Stimulated activated effector memory CD8-positive, alpha-beta T cell treated with anti-CD3 and anti-CD28 coated beads, Interleukin-12 subunit alpha, Interleukin-12 subunit beta, amount 100 ng/mL, for 72 hours (primary cell): ENCODE measurements around the gene RNF183.

ENCODE experiments used
- ATAC-seq: fragments of 150-1000 bp; cut with Tn5 transposase; 2 replicates; pipeline ENCODE4 v1.10.0; 2021
- DNase-seq, 2 donors: peaks; one replicate each; pipeline ENCODE4 v3.0.0; 2021 to 2022; ENCODE audit warnings: low spot score in 2 of 2
- H3K27ac Mint-ChIP-seq: one replicate; pipeline ENCODE4 v1.8.0; 2022; ENCODE audit warnings: mild to moderate bottlenecking, mixed read lengths
- H3K36me3 Mint-ChIP-seq: one replicate; pipeline ENCODE4 v1.8.0; 2022; ENCODE audit warnings: mild to moderate bottlenecking, mixed read lengths
- H3K4me1 Mint-ChIP-seq: one replicate; pipeline ENCODE4 v1.8.0; 2022; ENCODE audit warnings: mixed read lengths
- H3K4me3 Mint-ChIP-seq: one replicate; pipeline ENCODE4 v1.8.0; 2022; ENCODE audit warnings: mild to moderate bottlenecking, mixed read lengths
- H3K9me3 Mint-ChIP-seq: one replicate; pipeline ENCODE4 v1.8.0; 2022; ENCODE audit warnings: mixed read lengths

The RNF183 gene, protein sequence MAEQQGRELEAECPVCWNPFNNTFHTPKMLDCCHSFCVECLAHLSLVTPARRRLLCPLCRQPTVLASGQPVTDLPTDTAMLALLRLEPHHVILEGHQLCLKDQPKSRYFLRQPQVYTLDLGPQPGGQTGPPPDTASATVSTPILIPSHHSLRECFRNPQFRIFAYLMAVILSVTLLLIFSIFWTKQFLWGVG

DNA sequence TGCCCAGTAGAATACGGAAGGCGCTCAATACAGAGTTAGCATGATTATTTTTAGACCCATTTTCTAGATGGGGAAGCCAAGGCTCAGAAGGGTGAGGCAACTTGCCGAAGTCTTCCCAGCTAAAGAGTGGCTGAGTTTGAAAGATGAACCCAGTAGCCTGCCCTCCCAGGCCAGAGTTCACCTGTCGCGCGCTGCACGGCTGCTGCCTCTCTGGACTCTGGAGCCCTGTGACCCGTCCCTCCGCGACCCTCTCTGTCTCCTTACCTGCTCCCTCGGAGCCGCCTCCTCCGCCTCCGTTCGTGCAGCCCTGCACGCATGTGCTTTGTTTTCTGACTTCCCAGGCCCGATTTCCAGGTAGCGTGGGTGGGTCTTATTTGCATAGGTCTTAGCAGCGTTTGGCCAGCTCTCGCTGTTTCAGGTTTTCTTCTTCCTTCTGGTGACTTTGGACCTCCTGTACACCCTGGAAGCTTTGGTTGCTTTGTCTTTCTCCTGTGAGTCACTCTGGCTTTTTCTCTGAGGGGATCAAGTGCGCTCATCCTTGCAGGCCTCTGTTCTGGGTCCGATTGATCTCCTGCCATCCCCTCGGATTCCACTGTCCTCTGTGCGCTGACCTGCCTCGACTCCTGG, at the start of gene RNF183:
Gene RNF183, minus strand, starts transcription at position 585 of the 627 bp plus-strand sequence. CDS start 5,192 bp downstream, outside the sequence.
- Mint-ChIP-seq H3K9me3 (no peaks in the 10 kb centered on the region), H3K4me3 (no peak within 1 kb of the TSS), H3K4me1 (no peaks in the 10 kb centered on the region), H3K36me3 (no peaks in the 10 kb centered on the region), H3K27ac (no peak within 1 kb of the TSS)
- ATAC-seq (no peak), DNase-seq (no peak)

DNA sequence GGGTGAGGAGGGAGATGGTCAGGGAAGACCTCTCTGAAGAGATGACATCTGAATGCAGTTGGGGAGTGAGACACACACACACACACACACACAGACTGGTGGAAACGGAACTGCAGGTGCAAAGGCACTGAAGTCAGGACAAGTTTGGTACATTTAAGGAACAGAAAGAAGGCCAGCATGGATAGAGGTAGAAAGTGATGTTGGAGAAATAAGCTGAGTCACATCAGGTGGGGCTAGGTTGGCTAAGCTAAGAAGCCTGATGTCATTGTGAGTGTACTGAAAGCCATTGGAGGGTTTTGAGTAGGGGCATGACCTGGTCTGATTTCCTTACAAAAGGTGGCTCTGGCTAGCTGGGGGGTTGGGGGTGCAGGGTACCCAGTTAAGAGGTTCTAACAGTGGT, 49.2 kb upstream of the RNF183 start:
- DNase-seq (no peak), ATAC-seq (no peak)
- Mint-ChIP-seq H3K4me3 (no peak overlapping the region), H3K9me3 (no peaks in the 10 kb centered on the region), H3K36me3 (no peaks in the 10 kb centered on the region), H3K27ac (no peak overlapping the region), H3K4me1 (peaks cover 25% of the 10 kb centered on the region)

DNA sequence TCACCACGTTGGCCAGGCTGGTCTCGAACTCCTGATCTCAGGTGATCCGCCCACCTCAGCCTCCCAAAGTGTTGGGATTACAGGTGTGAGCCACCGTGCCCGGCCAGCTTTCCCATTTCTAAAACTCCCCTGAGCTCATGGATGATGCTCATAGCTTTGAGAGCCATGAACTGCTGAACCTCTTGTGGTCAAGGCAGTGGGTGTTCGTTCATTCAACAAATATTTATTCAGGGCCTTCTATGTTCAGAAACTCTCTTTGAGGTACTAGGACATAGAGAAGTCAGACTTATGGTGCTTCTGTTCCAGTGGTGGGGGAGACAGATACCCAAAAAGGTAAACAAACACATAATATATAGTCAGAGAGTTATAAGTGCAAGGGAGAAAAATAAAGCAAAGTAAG, 48.8 kb upstream of the RNF183 start:
- Mint-ChIP-seq H3K9me3 (no peaks in the 10 kb centered on the region), H3K27ac (no peak overlapping the region), H3K4me1 (peaks cover 25% of the 10 kb centered on the region), H3K36me3 (no peaks in the 10 kb centered on the region), H3K4me3 (no peak overlapping the region)
- DNase-seq = no peak
- no peak for ATAC-seq

DNA sequence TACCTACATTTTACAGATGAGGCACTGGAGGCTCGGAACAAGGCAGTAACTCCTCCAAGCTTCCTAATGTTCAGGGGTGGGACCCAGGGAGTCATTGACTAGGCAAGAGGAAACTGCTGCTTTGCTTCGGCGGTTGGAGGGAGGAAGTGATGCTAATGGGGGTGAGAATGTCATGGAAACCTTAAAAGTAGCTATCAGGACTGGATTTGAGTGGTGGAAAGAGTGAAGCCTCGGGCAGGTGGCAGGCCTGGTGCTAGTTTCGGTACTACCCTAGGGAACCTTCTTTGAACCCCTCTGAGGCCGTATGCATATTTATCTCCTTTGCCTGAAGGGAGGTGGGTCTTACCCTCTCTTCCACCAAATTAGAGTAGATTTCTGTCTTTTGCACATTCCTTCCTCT, 47.8 kb upstream of the RNF183 start:
- DNase-seq = no peak
- H3K27ac Mint-ChIP-seq = peak overlapping the region; percentile 0
- peaks cover 26% of the 10 kb centered on the region for H3K4me1 Mint-ChIP-seq
- peak; percentile 52 for ATAC-seq
- H3K36me3 Mint-ChIP-seq = no peaks in the 10 kb centered on the region
- H3K4me3 Mint-ChIP-seq = peak overlapping the region; percentile 77
- H3K9me3 Mint-ChIP-seq = no peaks in the 10 kb centered on the region

DNA sequence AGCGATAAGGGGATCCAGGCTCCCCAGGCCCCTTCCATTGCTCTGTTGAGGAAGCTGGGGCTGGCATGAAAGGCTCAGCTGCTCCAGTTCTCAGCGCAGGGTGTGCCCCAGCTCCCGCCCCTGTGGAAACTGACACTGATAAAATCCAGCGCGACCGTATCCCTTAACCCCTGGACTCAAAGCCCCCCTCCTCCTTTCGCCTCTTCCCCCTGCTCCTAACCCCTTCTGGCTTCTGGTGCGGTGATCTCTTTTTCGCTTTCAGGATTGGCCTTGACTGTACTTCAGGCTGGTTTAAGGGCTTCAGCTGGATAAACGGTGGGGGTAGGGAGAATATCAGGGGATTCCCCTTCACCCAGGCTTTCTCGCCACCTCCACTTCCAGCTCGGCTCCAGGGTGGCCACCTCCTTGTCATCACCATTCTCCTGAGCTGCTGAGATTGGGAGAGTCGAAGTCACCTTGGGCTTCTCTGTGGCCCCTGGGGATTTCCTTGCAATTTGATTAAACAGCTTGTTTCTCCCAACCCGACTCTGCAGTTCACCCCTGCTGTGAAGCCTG, 47.0 kb upstream of the RNF183 start:
- no peaks in the 10 kb centered on the region for H3K9me3 Mint-ChIP-seq
- peaks cover 33% of the 10 kb centered on the region for H3K4me1 Mint-ChIP-seq
- peak overlapping the region; percentile 77 for H3K4me3 Mint-ChIP-seq
- no peak for DNase-seq
- peak; percentile 6 for ATAC-seq
- H3K36me3 Mint-ChIP-seq = no peaks in the 10 kb centered on the region
- H3K27ac Mint-ChIP-seq = peak overlapping the region; percentile 0

DNA sequence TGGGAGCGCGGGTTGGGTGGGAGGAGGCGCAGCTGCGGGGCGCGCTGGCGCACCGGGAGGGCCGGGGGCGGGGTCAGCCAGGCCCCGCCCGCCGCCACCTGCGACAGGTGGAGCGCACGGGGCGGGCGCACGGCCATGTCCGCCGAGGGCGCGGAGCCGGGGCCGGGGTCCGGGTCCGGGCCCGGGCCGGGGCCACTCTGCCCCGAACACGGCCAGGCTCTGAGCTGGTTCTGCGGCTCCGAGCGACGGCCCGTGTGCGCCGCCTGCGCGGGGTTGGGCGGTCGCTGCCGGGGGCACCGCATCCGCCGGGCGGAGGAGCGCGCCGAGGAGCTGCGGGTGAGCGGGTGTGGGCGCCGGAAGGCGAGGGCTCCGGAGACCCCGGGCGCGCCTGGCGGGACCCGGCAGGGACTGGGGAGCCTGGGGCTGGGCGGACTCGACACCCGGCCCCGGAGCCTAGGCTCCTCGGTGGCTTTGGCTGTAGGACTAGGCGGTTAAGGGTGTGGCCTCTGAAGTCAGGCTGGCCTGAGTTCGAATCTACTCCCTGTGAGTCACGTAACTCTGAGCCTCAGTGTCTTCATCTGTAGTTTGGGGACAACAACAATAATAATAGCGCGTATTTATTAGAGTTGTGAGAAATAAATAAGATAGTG, 46.4 kb upstream of the RNF183 start, which contains the start of gene BSPRY:
Gene BSPRY, plus strand, starts transcription at position 97 of the 650 bp plus-strand sequence. Its CDS starts 39 bp downstream, at position 136.
- H3K4me1 Mint-ChIP-seq = peaks cover 33% of the 10 kb centered on the region
- H3K9me3 Mint-ChIP-seq = no peaks in the 10 kb centered on the region
- peak within 1 kb of the TSS; percentile 77 for H3K4me3 Mint-ChIP-seq
- ATAC-seq = peak; percentile 70
- H3K27ac Mint-ChIP-seq = peak within 1 kb of the TSS; percentile 0
- H3K36me3 Mint-ChIP-seq = no peaks in the 10 kb centered on the region
- peak; percentile 27 to 66 for DNase-seq

DNA sequence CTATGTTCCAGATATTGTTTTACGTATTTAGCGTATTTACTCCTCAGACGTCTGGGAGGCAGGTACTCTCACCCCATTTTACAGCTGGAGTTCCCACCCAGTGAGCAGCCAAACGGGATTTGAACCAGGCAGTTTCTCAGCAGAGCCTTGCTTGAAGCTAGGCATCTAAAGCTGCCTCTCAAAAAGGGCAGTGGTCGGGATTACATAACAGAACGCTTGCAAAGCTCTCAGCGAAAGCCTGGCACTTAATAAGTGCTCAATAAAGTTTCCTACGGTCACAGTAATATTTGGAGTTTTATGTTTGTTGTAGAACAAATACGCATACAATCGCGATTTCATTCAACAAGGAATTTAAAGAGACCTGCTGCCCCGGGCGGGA, 45.9 kb upstream of the RNF183 start:
- no peaks in the 10 kb centered on the region for H3K36me3 Mint-ChIP-seq
- no peaks in the 10 kb centered on the region for H3K9me3 Mint-ChIP-seq
- ATAC-seq (no peak), DNase-seq (no peak)
- peaks cover 33% of the 10 kb centered on the region for H3K4me1 Mint-ChIP-seq
- no peak overlapping the region for H3K27ac Mint-ChIP-seq
- peak overlapping the region; percentile 77 for H3K4me3 Mint-ChIP-seq

DNA sequence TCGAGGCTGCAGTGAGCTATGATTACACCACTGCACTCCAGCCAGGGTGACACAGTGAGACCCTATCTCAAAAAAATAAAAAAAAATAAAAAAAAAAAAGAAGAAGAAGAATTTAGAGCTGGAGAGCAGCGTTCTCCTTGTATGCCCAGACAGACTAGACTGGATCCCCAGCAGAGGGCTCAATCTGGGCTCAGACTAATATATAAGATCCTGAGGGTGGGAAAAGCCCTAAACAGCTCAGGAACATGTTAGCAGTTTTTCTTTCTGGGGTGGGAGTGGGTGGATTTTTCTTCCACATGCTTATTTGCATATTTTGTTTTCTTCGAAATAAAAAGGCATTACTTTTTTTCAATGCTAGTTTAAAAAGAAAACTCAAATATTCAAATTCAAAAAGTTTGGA, 45.3 kb upstream of the RNF183 start:
- DNase-seq (no peak), ATAC-seq (no peak)
- Mint-ChIP-seq H3K36me3 (no peaks in the 10 kb centered on the region), H3K4me1 (peaks cover 33% of the 10 kb centered on the region), H3K27ac (no peak overlapping the region), H3K9me3 (no peaks in the 10 kb centered on the region), H3K4me3 (peak overlapping the region; percentile 13)

DNA sequence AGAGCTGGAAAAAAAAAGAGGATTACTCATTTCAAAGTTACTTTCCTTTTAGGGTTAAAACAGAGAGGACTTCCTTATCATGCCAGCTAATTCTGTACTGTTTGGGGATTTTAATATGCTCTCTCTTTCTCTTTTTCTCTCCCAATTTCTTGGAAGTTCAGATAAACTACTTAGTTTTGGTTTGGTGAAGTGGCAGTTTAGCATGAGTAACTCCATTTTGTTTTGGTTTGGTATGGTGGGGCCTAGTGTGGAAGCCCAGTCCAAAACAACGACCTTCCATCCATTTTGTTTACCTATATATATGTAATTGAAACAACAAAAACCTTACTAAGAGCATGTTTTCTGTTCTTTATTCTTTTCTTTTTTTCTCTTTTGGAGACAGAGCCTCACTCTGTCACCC, 42.5 kb upstream of the RNF183 start:
- Mint-ChIP-seq H3K4me1 (peaks cover 24% of the 10 kb centered on the region), H3K27ac (no peak overlapping the region), H3K36me3 (no peaks in the 10 kb centered on the region), H3K9me3 (no peaks in the 10 kb centered on the region), H3K4me3 (no peak overlapping the region)
- no peak for ATAC-seq
- DNase-seq = no peak

DNA sequence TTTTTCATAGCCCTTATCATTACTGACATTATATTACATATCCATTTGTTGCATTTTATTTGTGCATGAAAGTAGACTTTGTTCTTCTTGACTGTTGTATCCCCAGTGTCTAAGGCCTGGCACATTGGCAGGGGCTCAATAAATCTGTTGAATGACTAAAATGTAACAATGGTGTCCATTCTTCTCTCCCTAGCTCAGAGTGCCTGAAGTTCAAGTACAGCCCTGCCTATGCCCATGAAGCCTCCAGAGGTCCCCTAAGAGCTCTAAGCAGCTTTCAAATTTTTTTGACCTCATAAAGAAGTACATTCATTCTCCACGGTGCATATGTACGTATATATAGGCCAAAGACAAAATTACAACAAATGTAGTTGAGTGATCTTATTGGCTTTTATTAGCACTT, 42.0 kb upstream of the RNF183 start:
- no peaks in the 10 kb centered on the region for H3K36me3 Mint-ChIP-seq
- ATAC-seq = no peak
- H3K9me3 Mint-ChIP-seq = no peaks in the 10 kb centered on the region
- DNase-seq = no peak
- H3K4me1 Mint-ChIP-seq = peaks cover 24% of the 10 kb centered on the region
- no peak overlapping the region for H3K4me3 Mint-ChIP-seq
- H3K27ac Mint-ChIP-seq = no peak overlapping the region

DNA sequence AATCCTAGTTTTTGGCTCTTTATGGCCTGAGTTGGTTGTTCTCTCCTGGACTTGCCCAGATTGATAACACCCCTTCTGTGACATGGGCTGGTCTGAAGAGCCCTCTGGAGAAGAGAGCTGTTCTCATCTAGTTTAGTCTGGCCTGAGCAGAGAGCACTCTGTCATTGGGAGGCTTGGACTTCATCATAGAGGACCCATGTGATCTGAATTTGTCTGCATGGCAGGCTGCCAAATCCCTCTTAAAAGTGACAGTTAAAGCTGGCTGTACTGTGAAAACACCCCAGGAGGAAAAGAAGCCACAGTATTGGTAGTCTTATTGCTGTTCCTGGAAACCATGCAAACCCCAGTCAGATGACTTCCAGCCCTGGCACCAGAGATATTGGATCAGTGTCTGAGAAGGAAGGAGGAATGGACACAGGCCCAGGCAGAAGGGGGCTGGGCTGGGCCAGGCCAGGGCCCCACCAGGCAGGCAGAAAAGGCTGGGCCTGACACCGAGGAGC, 40.6 kb upstream of the RNF183 start:
- Mint-ChIP-seq H3K27ac (no peak overlapping the region), H3K4me1 (peaks cover 32% of the 10 kb centered on the region), H3K4me3 (no peak overlapping the region), H3K36me3 (no peaks in the 10 kb centered on the region), H3K9me3 (no peaks in the 10 kb centered on the region)
- ATAC-seq (no peak), DNase-seq (no peak)

DNA sequence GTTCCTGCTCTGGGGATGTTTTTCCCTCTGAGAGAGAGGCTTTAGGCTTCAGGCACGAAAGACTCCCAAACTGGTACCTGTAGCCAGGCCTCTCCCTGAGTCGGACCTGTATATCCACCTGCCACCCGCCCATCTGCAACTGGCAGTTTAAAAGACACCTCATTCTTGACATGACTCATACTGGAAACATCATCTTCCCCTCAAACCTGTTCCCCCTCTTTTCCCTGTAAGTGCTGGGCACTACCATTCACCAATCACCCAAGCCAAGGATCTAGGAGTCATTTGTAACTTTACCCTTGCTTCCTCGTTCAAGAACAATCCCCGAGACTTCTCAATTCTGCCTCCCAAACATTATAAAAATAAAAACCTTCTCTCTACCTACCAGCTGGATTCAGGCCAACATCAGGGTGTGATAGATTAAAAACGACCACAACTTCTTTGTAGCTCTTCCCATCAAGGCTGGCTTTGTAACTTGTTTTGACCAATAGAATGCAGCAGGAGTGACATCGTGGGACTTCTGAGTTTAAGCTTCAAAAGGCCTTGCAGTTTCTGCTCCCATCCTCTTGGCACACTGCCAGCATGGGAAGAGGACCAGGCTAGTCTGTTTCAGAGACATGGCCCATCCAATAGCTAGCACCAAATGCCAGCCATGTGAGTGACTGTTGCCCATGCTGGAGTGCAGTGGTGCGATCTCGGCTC, 38.7 kb upstream of the RNF183 start:
- ATAC-seq = no peak
- peak overlapping the region; percentile 77 for H3K4me3 Mint-ChIP-seq
- H3K27ac Mint-ChIP-seq = no peak overlapping the region
- H3K4me1 Mint-ChIP-seq = peaks cover 32% of the 10 kb centered on the region
- H3K9me3 Mint-ChIP-seq = no peaks in the 10 kb centered on the region
- no peaks in the 10 kb centered on the region for H3K36me3 Mint-ChIP-seq
- DNase-seq = no peak

DNA sequence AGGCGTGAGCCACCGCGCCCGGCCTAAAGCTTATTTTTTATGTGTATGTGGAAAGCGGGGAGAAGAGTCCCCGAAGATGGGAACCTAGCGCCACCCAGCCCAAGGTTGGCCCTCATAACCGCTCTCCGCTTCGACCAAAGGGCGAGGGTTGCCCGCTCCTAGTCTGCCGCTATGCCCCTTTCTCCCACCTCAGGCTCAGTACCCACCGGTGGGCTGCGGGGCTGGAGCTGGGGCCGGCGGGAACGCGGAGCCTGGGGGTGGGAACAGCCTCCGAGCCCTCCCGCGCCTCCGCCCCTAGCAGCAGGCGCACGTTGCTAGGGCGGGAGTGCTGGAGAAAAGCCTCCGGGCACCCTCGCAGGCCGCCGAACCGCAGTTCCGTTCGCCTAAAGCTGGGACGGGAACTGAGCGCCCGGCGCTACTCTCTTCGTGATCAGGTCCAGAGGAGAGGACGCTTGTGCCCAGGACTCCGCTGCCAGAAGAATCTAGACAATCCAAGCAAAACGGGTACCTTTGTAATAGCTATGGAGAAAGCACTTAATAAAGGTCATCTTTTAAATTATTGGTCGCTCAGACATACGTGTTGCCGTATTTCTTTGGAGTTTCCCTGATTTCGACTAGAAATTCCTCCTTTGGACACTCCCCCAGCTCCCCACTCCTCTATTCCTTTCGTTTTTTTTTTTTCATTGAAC, 37.0 kb upstream of the RNF183 start, which contains the start of gene WDR31:
Gene WDR31, minus strand, starts transcription at position 265 of the 689 bp plus-strand sequence. CDS start 8,253 bp downstream, outside the sequence.
- Mint-ChIP-seq H3K4me3 (peak within 1 kb of the TSS; percentile 77), H3K4me1 (peaks cover 25% of the 10 kb centered on the region), H3K9me3 (no peaks in the 10 kb centered on the region), H3K27ac (peak within 1 kb of the TSS; percentile 79), H3K36me3 (no peaks in the 10 kb centered on the region)
- DNase-seq = peak; percentile 76 to 92
- peak; percentile 99 for ATAC-seq

DNA sequence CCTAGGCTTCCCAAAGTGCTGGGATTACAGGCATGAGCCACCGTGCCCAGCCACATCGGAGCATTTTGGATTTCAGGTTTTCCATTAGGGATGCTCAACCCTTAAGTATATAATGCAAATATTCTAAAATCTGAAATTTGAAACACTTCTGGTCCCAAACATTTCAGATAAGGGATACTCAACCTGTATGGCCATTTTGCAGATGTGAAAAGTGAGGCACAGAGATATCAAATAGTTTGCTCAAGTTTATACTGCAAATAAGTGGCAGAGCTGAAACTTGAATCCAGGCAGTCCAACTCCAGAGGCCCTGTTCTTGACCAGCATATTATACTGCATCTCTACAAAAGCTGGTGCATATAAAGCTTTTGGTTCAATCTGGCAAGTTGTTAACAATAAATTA, 34.5 kb upstream of the RNF183 start:
- Mint-ChIP-seq H3K27ac (no peak overlapping the region), H3K4me3 (no peak overlapping the region), H3K9me3 (no peaks in the 10 kb centered on the region), H3K4me1 (peaks cover 25% of the 10 kb centered on the region), H3K36me3 (no peaks in the 10 kb centered on the region)
- DNase-seq (no peak), ATAC-seq (no peak)
